Lower lobe of right lung (tissue), 2 donors: Measurements from ENCODE around the gene TMEM131L. TPM values are rescaled to one million over a fixed set of nuclear protein-coding genes. Genes with fewer than 3 reads are reported as not detected.

Experiments used
- ATAC-seq, 2 donors: fragments of 200-7000 bp; cut with Tn5 transposase; one replicate each; pipeline ENCODE4 v1.9.1; 2020 to 2022; ENCODE audit warnings: mild to moderate bottlenecking in 2 of 2, moderate library complexity in 2 of 2
- DNase-seq: peaks from one replicate; pipeline ENCODE4 v3.0.0-alpha.2; 2020
- H3K27ac ChIP-seq: fragments of 200-600 bp; one replicate; pipeline ENCODE4 v1.8.0; 2022
- H3K27me3 ChIP-seq: fragments of 200-600 bp; one replicate; pipeline ENCODE4 v1.8.0; 2022; ENCODE audit warnings: low read depth
- H3K36me3 ChIP-seq: fragments of 200-600 bp; one replicate; pipeline ENCODE4 v1.8.0; 2022; ENCODE audit warnings: mild to moderate bottlenecking
- H3K4me1 ChIP-seq: fragments of 200-600 bp; one replicate; pipeline ENCODE4 v1.8.0; 2022
- H3K4me3 ChIP-seq: fragments of 200-600 bp; one replicate; pipeline ENCODE4 v1.8.0; 2022; ENCODE audit warnings: mild to moderate bottlenecking
- H3K9me3 ChIP-seq: fragments of 200-600 bp; one replicate; pipeline ENCODE4 v1.8.0; 2022
- intact Hi-C: fragments of 100-400 bp; cut with DNase I; formaldehyde crosslinking; loops from one replicate; pipeline ENCODE4 v1.11.0; 2022
- total RNA-seq: library from RNA; stranded (reverse); fragmentation: NEBNext Ultra II Directional; extraction: Animal tissue kit (Norgen Biotek cat#: 25700); gene quantifications from one replicate; pipeline ENCODE4 v1.2.1, GENCODE V29; 2021
- TF ChIP-seq, protein P1 (sequence below): fragments of 200-600 bp; IDR thresholded peaks from one replicate; pipeline ENCODE4 v1.8.0; 2022; ENCODE audit warnings: antibody characterized with exemption, mild to moderate bottlenecking
- donor health status: DM: no; HTN: yes; CAD: no; lungs with severe emphysema.

TMEM131L gene
- total RNA-seq, 1 donor from 2014 or later: 21.7 TPM

DNA sequence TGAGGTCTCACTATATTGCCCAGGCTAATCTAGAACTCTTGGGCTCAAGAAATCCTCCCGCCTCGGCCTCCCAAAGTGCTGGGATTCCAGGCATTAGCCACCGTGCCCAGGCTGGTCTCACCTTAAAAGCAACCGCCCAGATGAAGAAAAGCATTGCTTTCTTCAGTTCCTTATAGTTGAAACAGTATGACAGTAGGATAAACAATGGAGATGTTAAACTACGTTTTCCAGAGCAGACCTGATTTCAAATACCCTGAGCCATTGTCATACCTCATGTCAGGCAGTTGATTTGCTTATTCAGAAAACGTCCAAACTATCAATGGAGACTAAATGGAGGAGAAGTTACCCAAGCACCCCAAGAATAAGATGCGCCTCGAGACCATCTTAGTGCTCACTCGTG, 26.3 kb upstream of the TMEM131L start:
- DNase-seq (no peak), ATAC-seq (no peak)
- H3K4me3 ChIP-seq: no peak overlapping the region
- H3K27ac ChIP-seq: no peak overlapping the region
- no peaks in the 10 kb centered on the region for H3K9me3 ChIP-seq
- intact Hi-C loops: no loop called here
- H3K36me3 ChIP-seq: no peaks in the 10 kb centered on the region
- TF ChIP-seq, protein P1, sequence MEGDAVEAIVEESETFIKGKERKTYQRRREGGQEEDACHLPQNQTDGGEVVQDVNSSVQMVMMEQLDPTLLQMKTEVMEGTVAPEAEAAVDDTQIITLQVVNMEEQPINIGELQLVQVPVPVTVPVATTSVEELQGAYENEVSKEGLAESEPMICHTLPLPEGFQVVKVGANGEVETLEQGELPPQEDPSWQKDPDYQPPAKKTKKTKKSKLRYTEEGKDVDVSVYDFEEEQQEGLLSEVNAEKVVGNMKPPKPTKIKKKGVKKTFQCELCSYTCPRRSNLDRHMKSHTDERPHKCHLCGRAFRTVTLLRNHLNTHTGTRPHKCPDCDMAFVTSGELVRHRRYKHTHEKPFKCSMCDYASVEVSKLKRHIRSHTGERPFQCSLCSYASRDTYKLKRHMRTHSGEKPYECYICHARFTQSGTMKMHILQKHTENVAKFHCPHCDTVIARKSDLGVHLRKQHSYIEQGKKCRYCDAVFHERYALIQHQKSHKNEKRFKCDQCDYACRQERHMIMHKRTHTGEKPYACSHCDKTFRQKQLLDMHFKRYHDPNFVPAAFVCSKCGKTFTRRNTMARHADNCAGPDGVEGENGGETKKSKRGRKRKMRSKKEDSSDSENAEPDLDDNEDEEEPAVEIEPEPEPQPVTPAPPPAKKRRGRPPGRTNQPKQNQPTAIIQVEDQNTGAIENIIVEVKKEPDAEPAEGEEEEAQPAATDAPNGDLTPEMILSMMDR: no peak
- no peaks in the 10 kb centered on the region for H3K27me3 ChIP-seq
- peaks cover 4% of the 10 kb centered on the region for H3K4me1 ChIP-seq

DNA sequence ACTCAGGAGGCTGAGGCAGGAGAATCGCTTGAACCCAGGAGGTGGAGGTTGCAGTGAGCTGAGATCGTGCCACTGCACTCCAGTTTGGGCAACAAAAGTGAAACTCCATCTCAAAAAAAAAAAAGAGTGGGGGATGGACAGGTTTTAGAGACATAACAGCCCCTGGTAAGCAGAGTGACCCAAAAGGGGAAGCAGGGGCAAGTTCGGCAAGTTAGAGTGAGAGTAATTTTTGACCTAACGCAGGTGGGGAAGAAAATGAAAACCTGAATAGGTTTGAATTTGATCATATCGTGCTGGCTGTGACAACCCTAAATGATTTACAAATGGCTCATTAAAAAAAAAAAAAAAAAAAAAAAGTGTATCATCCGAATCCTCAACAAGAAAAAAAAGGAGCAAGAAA, 25.7 kb upstream of the TMEM131L start:
- Histone ChIP-seq H3K27me3 (no peaks in the 10 kb centered on the region), H3K4me1 (peaks cover 4% of the 10 kb centered on the region), H3K36me3 (no peaks in the 10 kb centered on the region), H3K27ac (no peak overlapping the region), H3K9me3 (no peaks in the 10 kb centered on the region), H3K4me3 (no peak overlapping the region)
- TF ChIP-seq, protein P1: no peak
- DNase-seq (no peak), ATAC-seq (no peak)
- intact Hi-C loops: no loop called here

DNA sequence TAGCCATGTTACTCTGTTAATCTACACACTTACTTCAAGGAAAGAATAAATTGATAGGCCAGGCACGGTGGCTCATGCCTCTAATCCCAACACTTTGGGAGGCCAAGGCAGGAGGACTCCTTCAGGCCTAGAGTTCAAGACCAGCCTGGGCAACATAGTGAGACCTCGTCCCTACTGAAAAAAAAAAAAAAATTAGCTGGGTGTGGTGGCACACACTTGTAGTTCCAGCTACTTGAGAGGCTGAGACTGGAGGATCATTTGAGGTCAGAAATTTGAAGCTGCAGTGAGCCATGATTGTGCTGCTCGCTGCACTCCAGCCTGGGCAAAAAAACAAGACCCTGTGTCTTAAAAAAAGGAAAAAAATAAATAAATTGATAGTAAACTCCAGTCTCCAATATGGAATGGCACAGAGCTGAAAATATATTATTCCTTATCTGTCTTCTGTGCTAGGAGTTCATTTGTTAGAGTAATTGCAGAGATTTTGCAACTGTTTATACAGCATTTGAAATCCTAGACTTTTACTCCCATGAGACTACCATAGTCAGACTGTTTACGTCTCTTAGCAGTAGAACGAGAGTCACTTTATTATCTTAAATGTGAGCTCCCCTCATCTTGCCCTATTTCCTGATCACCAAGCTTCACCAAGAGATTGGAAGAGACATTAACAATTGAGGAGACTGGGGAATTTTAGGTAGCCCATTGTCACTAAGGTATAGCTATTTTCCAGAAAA, 18.8 kb upstream of the TMEM131L start:
- DNase-seq (no peak), ATAC-seq (no peak)
- H3K4me3 ChIP-seq: no peak overlapping the region
- TF ChIP-seq, protein P1: no peak
- no peaks in the 10 kb centered on the region for H3K36me3 ChIP-seq
- H3K27ac ChIP-seq: no peak overlapping the region
- H3K9me3 ChIP-seq: no peaks in the 10 kb centered on the region
- H3K27me3 ChIP-seq: no peaks in the 10 kb centered on the region
- peaks cover 16% of the 10 kb centered on the region for H3K4me1 ChIP-seq
- intact Hi-C loops: no loop called here

DNA sequence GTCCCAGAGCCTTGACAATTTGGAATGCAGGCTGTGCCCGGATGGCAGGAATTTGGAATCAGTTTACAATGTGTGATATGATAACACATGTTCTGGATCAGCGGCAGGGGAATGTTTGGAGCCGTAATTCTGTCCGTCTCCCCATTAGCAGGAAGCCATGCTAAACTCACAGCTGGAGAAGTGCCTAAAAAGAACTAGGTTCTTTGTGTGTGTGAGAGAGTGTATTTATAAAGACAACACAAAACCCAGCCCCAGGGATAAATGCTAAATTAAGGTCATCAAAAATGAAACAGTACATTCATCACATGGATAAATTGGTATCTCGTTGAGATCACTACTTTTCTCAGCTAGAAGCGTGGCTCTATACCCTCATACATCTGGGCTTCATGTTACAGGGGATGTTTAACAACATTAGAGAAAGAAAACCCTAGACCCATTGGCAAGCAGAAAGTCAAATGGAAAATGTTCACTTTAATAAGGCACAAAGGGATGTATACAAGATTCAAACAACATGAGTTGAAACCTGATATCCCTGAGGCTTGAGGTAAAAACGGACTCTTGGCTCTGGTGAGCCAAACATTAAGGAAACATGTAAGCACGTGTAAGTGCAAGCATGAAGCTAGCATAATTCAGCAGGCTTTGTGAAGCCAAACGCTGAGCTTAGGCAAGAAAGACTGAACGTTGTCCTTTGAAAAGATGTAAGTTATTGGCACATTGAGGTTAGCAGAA, 18.0 kb upstream of the TMEM131L start:
- Histone ChIP-seq H3K36me3 (no peaks in the 10 kb centered on the region), H3K9me3 (no peaks in the 10 kb centered on the region), H3K4me3 (no peak overlapping the region), H3K27me3 (no peaks in the 10 kb centered on the region), H3K4me1 (peaks cover 16% of the 10 kb centered on the region), H3K27ac (no peak overlapping the region)
- TF ChIP-seq, protein P1: no peak
- ATAC-seq (no peak), DNase-seq (no peak)
- intact Hi-C loops: no loop called here

DNA sequence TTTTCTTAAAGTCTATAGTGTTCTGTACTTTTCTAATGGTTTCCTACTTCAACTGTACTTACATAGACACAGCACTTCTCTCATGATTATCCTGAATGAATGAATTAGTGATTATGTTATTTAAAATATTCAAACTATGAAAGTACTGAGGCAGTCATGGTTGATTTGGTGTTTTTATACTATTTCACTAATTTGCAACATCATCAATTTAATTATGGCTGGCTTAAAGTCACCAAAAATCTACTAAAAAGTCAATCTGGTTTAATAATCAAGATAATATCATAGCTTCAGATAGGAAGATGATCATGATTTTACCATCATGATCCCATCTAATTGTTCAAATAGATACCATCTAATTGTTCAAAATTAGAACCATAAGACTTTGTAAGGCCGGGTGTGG, 16.8 kb upstream of the TMEM131L start:
- no peaks in the 10 kb centered on the region for H3K36me3 ChIP-seq
- no peaks in the 10 kb centered on the region for H3K27me3 ChIP-seq
- TF ChIP-seq, protein P1: no peak
- peaks cover 16% of the 10 kb centered on the region for H3K4me1 ChIP-seq
- H3K4me3 ChIP-seq: no peak overlapping the region
- no peaks in the 10 kb centered on the region for H3K9me3 ChIP-seq
- intact Hi-C loops: no loop called here
- no peak for ATAC-seq
- no peak overlapping the region for H3K27ac ChIP-seq
- no peak for DNase-seq
